Central memory CD8-positive, alpha-beta T cell (primary cell): ENCODE measurements around the gene PPP1R37.

Experiments
- ATAC-seq: fragments of 150-1000 bp; cut with Tn5 transposase; replicated peaks from 2 replicates; pipeline ENCODE4 v1.10.0; 2022; ENCODE audit warnings: mild to moderate bottlenecking, moderate FRiP score, moderate number of reproducible peaks; ENCODE audit not compliant: poor library complexity, severe bottlenecking; ENCODE audit errors: extremely low read depth
- DNase-seq, 2 donors: peaks; one replicate each; pipeline ENCODE4 v3.0.0; 2021; ENCODE audit warnings: low spot score in 2 of 2
- H3K27ac Mint-ChIP-seq: one replicate; pipeline ENCODE4 v1.8.0; 2022; ENCODE audit warnings: low read depth, mild to moderate bottlenecking, moderate library complexity, mixed read lengths
- H3K27me3 Mint-ChIP-seq: one replicate; pipeline ENCODE4 v1.8.0; 2022; ENCODE audit warnings: mixed read lengths
- H3K36me3 Mint-ChIP-seq: one replicate; pipeline ENCODE4 v1.8.0; 2022; ENCODE audit warnings: mild to moderate bottlenecking, moderate library complexity, mixed read lengths; ENCODE audit not compliant: insufficient read depth
- H3K4me1 Mint-ChIP-seq: one replicate; pipeline ENCODE4 v1.8.0; 2022; ENCODE audit warnings: mixed read lengths
- H3K4me3 Mint-ChIP-seq: one replicate; pipeline ENCODE4 v1.8.0; 2022; ENCODE audit warnings: mild to moderate bottlenecking, moderate library complexity, mixed read lengths
- H3K9me3 Mint-ChIP-seq: one replicate; pipeline ENCODE4 v1.8.0; 2022; ENCODE audit warnings: mixed read lengths

Gene PPP1R37

GRCh38 chr19:45130888-45131615 is 38.1 kb downstream of the PPP1R37 start:
- H3K4me3 Mint-ChIP-seq: no peak overlapping the region
- H3K27ac Mint-ChIP-seq: no peak overlapping the region
- H3K36me3 Mint-ChIP-seq: peaks cover 12% of the 10 kb centered on the region
- ATAC-seq (no peak), DNase-seq (no peak)
- peaks cover 18% of the 10 kb centered on the region for H3K4me1 Mint-ChIP-seq
- H3K27me3 Mint-ChIP-seq: no peaks in the 10 kb centered on the region
- no peaks in the 10 kb centered on the region for H3K9me3 Mint-ChIP-seq

- Mint-ChIP-seq H3K36me3 (peaks cover 8% of the 10 kb centered on the region), H3K9me3 (no peaks in the 10 kb centered on the region), H3K27me3 (no peaks in the 10 kb centered on the region), H3K4me1 (peaks cover 28% of the 10 kb centered on the region), H3K4me3 (no peak overlapping the region), H3K27ac (no peak overlapping the region)
- no peak for DNase-seq
- ATAC-seq: no peak
Measured at GRCh38 chr19:45133661-45134060, 40.7 kb downstream of the PPP1R37 start.

GRCh38 chr19:45135176-45135885 is 42.4 kb downstream of the PPP1R37 start:
- ATAC-seq (no peak), DNase-seq (no peak)
- no peaks in the 10 kb centered on the region for H3K27me3 Mint-ChIP-seq
- no peak overlapping the region for H3K4me3 Mint-ChIP-seq
- no peaks in the 10 kb centered on the region for H3K9me3 Mint-ChIP-seq
- H3K4me1 Mint-ChIP-seq: peaks cover 28% of the 10 kb centered on the region
- no peak overlapping the region for H3K27ac Mint-ChIP-seq
- peaks cover 7% of the 10 kb centered on the region for H3K36me3 Mint-ChIP-seq

- DNase-seq: no peak
- peaks cover 28% of the 10 kb centered on the region for H3K4me1 Mint-ChIP-seq
- H3K27me3 Mint-ChIP-seq: no peaks in the 10 kb centered on the region
- H3K9me3 Mint-ChIP-seq: no peaks in the 10 kb centered on the region
- peak overlapping the region; percentile 4 for H3K27ac Mint-ChIP-seq
- no peak overlapping the region for H3K4me3 Mint-ChIP-seq
- ATAC-seq: no peak
- peaks cover 11% of the 10 kb centered on the region for H3K36me3 Mint-ChIP-seq
Measured at GRCh38 chr19:45136507-45137178, 43.7 kb downstream of the PPP1R37 start.

GRCh38 chr19:45137179-45137761 is 44.3 kb downstream of the PPP1R37 start:
- H3K27ac Mint-ChIP-seq: peak overlapping the region; percentile 4
- no peak for ATAC-seq
- H3K4me3 Mint-ChIP-seq: no peak overlapping the region

GRCh38 chr19:45138303-45138751 is 45.3 kb downstream of the PPP1R37 start:
- no peaks in the 10 kb centered on the region for H3K27me3 Mint-ChIP-seq

More at GRCh38 chr19:45137179-45137761, 44.3 kb downstream of the PPP1R37 start:
- H3K36me3 Mint-ChIP-seq: peaks cover 9% of the 10 kb centered on the region
- no peaks in the 10 kb centered on the region for H3K9me3 Mint-ChIP-seq
- peaks cover 28% of the 10 kb centered on the region for H3K4me1 Mint-ChIP-seq
- no peaks in the 10 kb centered on the region for H3K27me3 Mint-ChIP-seq
- DNase-seq: no peak

GRCh38 chr19:45139286-45140143 is 46.5 kb downstream of the PPP1R37 start:
- H3K9me3 Mint-ChIP-seq: no peaks in the 10 kb centered on the region

More at GRCh38 chr19:45138303-45138751, 45.3 kb downstream of the PPP1R37 start:
- no peaks in the 10 kb centered on the region for H3K9me3 Mint-ChIP-seq
- no peak for ATAC-seq
- DNase-seq: no peak
- no peak overlapping the region for H3K27ac Mint-ChIP-seq
- peaks cover 12% of the 10 kb centered on the region for H3K36me3 Mint-ChIP-seq
- H3K4me1 Mint-ChIP-seq: peaks cover 36% of the 10 kb centered on the region
- H3K4me3 Mint-ChIP-seq: no peak overlapping the region

GRCh38 chr19:45140144-45140503 is 47.1 kb downstream of the PPP1R37 start:
- no peak for ATAC-seq
- Mint-ChIP-seq H3K4me1 (peaks cover 24% of the 10 kb centered on the region), H3K27ac (no peak overlapping the region)

More at GRCh38 chr19:45139286-45140143, 46.5 kb downstream of the PPP1R37 start:
- Mint-ChIP-seq H3K36me3 (peaks cover 9% of the 10 kb centered on the region), H3K4me1 (peaks cover 25% of the 10 kb centered on the region), H3K4me3 (no peak overlapping the region), H3K27me3 (no peaks in the 10 kb centered on the region), H3K27ac (no peak overlapping the region)
- DNase-seq (no peak), ATAC-seq (no peak)

GRCh38 chr19:45140533-45140932 is 47.6 kb downstream of the PPP1R37 start:
- H3K27me3 Mint-ChIP-seq: no peaks in the 10 kb centered on the region
- peaks cover 24% of the 10 kb centered on the region for H3K4me1 Mint-ChIP-seq
- H3K36me3 Mint-ChIP-seq: peaks cover 7% of the 10 kb centered on the region
- H3K4me3 Mint-ChIP-seq: no peak overlapping the region
- DNase-seq (no peak), ATAC-seq (no peak)
- no peaks in the 10 kb centered on the region for H3K9me3 Mint-ChIP-seq
- no peak overlapping the region for H3K27ac Mint-ChIP-seq

More at GRCh38 chr19:45140144-45140503, 47.1 kb downstream of the PPP1R37 start:
- Mint-ChIP-seq H3K27me3 (no peaks in the 10 kb centered on the region), H3K36me3 (peaks cover 9% of the 10 kb centered on the region), H3K4me3 (no peak overlapping the region), H3K9me3 (no peaks in the 10 kb centered on the region)
- no peak for DNase-seq

GRCh38 chr19:45141203-45141900 is 48.4 kb downstream of the PPP1R37 start:
- Mint-ChIP-seq H3K4me3 (no peak overlapping the region), H3K9me3 (no peaks in the 10 kb centered on the region), H3K36me3 (peaks cover 7% of the 10 kb centered on the region), H3K27ac (no peak overlapping the region), H3K4me1 (peaks cover 24% of the 10 kb centered on the region), H3K27me3 (no peaks in the 10 kb centered on the region)
- ATAC-seq: no peak
- DNase-seq: no peak

- Mint-ChIP-seq H3K27me3 (no peaks in the 10 kb centered on the region), H3K36me3 (peaks cover 8% of the 10 kb centered on the region), H3K9me3 (no peaks in the 10 kb centered on the region), H3K27ac (peak overlapping the region; percentile 53), H3K4me3 (no peak overlapping the region), H3K4me1 (peaks cover 19% of the 10 kb centered on the region)
- ATAC-seq (no peak), DNase-seq (no peak)
Measured at GRCh38 chr19:45142016-45142725, 49.2 kb downstream of the PPP1R37 start.
